Fibroblast of skin of abdomen (primary cell): Measurements from ENCODE around the gene MAST1.
"Not testable (repeated sequence)": the region's sequence is repeated elsewhere in the genome, so short reads cannot be mapped to it uniquely, and the experiment has no call there.

ENCODE experiments used
- DNase-seq: peaks from one replicate; pipeline ENCODE4 v3.0.0-alpha.2; 2013

The MAST1 gene

DNA sequence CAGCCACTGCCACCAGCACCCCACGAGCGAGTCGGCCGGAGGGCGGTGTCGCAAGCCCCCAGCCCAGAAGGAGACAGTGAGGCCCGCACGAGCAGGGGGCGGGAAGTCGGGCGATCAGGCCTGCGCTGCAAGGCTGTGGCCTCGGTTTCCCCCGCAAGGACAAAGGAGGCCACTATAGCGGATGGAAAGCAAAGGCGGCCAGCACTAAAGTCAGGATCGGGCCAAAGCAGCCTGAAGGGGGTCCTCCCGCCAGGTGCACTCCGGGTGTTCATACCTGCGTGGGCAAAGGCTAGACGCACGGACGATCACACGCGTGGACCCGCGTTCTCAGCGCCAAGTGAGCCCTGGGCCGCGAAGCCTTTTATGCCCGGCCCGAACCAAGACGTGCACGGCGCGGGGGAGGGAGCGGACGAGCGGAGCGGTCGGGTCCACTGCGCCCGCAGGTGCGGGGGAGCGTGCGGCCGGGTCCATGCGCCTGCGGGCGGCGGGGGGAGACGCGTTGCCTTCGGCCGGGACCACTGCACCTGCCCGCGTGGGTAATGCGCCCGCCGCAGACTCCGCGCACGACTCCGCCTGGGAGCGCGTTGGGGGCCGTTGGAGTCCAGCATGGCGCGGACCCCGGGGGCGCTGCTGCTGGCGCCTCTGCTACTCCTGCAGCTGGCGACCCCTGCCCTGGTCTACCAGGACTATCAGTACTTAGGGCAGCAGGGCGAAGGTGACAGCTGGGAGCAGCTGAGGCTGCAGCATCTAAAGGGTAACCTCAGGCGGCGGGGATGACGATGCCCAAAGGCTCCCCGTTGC is 36.6 kb upstream of the MAST1 start, which contains the start of the genes PRDX2 and THSD8:
Gene PRDX2, minus strand, starts transcription at position 335 of the 801 bp plus-strand sequence. CDS start 539 bp downstream, outside the sequence.
Gene THSD8, plus strand, starts transcription at position 604 of the 801 bp plus-strand sequence. Its CDS starts 3 bp downstream, at position 607.
- DNase-seq, result peak; percentile 71

- DNase-seq, result no peak
These were observed 35.8 kb upstream of the MAST1 start for GRCh38 chr19:12802267-12803106.

- DNase-seq, result no peak
These were observed 34.3 kb upstream of the MAST1 start for GRCh38 chr19:12804051-12804450.

DNA sequence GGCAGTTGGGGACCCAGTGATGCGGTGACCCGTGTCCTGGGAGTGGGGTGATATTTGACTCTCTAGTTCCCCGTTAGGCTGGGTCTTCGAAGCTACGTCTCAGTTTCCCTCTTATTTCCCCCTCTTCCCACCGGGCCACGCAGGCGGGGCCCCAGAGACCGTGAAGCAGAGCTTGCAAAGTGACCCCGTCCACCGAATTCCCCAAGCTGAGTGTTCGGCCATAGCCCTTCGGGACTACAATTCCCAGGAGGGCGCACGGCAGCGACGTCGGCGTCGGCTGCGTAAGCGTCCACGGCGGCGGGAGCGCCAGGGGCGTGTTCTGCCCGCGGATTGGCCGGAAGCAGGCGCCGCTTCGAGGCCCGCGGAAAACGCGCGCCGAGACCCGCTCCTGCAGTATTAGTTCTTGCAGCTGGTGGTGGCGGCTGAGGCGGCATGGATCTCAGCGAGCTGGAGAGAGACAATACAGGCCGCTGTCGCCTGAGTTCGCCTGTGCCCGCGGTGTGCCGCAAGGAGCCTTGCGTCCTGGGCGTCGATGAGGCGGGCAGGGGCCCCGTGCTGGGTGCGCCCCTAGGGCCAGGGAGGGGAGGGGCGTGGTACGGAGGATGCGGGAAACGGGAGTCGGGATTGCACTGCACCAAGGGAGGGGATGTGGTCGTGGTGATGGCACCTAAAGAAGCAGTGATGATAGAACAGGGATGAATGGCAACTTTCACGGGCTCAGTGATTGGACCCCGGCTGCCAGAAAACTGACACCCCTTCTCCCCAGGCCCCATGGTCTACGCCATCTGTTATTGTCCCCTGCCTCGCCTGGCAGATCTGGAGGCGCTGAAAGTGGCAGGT is 31.9 kb upstream of the MAST1 start, which contains the start of gene RNASEH2A:
Gene RNASEH2A, plus strand, starts transcription at position 343 of the 840 bp plus-strand sequence. Its CDS starts 90 bp downstream, at position 433.
- DNase-seq, result peak; percentile 88

DNA sequence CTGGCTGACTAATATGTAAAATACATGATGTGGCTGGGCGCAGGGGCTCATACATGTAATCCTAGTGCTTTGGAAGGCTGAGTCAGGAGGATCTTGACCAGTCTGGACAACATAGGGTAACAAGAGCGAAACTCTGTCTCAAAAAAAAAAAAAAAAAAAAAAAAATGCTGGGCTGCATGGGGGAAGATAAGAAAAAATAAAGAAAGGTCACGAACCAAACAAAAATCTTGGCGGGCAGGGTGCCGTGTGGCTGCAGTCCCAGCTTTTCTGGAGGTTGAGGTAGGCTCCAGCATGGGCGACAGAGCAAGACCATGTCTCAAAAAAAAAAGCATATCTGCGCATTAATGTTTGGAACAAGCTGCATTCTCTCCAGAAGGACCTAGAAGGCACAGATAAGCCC is 23.2 kb upstream of the MAST1 start:
- no peak for DNase-seq

GRCh38 chr19:12817188-12817587 is 21.1 kb upstream of the MAST1 start:
- DNase-seq, result not testable (repeated sequence)

DNA sequence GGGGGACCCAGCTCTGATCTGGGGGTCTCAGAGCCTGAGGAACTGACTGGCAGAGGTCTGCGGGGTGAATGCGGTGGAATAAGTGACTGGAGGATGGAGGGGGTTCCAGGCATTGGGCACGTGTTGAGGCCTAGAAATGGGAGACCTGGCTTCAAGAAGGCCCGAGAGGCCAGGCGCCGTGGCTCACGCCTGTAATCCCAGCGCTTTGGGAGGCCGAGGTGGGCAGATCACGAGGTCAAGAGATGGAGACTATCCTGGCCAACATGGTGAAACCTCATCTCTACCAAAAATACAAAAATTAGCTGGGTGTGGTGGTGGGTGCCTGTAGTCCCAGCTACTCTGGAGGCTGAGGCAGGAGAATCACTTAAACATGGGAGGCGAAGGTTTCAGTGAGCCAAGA is 20.5 kb upstream of the MAST1 start:
- not testable (repeated sequence) for DNase-seq

DNA sequence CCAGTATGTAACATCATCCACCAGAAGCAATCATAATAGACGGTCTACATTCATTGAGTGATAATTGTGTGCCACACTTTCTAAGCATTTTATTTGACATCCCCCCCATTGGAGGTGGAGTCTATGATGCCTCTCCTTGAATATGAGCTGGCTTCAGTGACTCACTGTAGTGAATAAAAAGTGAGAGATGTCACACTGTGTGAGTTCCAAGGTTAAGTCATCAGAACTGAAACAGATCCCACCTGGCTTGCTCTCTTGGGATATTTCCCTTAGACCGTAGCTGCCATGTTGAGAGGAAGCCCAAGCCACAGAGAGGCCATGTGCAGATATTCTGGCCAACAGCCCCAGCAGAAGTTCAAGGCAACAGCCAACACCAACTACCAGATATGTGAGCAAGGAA is 16.6 kb upstream of the MAST1 start:
- DNase-seq, result no peak

- no peak for DNase-seq
These were observed 12.8 kb upstream of the MAST1 start for GRCh38 chr19:12825254-12826131.

DNA sequence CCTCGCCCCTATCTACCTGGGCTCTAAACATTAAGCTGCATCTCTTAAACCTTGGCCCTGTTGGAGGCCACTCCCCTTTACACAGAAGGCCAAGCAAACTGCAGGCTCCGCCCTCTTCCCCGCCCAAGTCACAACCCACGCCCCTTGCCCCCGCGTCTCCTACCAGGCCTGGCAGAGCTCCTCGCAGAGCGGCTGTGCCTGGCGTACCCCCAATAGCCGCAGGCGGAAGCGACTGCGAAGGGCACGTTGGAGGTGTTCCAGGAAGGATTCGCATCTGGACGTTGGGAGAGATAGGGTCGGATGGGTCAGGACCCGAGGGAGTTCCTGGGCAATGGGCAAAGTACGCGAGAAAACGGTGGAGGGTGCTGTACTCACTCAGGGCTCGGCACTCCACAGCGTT is 9.8 kb upstream of the MAST1 start:
- no peak for DNase-seq

GRCh38 chr19:12833418-12833737 is 4.9 kb upstream of the MAST1 start:
- no peak for DNase-seq

DNA sequence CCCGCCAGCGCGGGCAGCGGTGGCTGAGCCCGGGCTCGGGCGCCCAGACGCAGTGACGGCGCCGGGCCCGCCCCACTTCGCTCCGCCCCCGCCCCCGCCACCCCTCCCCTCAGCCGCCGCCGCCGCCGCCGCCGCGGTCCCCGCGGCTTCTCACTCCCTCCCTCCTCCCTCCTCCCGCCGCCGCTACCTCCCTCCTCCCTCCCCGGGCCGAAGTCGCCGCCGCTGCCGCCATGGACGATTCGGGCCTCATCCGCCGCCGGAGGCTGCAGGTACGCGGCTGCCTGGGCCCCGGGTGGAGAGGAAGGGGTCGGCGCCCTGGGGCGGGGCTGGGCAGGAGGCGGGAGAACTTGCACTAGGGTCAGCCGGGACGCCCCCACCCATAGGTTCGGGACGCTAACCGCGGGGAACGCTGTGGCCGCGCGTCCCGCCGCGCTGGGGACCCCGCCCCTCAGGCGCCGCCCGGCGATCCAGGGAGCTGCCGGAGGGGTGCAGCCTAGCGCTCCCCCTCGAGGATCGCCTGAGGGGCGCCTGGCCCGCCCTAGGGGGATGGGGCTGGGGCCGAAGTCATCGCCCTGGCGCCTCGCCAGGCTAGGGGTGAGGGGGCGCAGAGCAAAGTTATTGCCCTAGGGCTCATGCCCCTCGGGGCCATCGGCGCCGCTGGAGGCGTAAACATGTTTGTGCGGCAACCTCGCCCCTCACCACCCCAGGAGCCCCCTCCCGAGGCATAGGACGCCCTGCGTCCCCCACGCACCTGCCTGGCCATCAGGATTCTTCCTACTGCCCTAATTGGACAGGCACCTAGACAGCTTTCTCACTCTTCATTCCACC is 4.4 kb upstream of the MAST1 start:
- DNase-seq, result no peak

DNA sequence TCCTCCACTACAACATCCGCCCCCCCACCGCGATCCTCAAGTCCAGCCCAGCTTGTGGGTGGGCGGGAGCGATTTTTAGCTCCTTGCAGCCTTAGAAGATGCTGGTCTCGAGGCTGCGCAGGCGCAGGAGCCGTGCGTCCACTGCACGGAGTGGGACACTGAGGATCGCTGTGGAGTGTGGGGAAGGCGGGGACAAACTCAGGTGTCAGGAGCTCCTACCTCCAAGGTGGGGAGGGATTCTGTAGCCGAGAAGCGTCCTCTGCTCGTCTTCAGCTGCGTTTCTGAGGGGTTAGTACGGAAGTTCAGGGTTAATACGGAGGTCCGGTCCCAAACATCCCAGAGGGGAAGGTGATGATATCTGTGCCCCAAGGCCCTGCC is 3.8 kb upstream of the MAST1 start, which contains the start of gene RTBDN:
Gene RTBDN, minus strand, starts transcription at position 14 of the 378 bp plus-strand sequence. CDS start 4,600 bp downstream, outside the sequence.
- no peak for DNase-seq

DNA sequence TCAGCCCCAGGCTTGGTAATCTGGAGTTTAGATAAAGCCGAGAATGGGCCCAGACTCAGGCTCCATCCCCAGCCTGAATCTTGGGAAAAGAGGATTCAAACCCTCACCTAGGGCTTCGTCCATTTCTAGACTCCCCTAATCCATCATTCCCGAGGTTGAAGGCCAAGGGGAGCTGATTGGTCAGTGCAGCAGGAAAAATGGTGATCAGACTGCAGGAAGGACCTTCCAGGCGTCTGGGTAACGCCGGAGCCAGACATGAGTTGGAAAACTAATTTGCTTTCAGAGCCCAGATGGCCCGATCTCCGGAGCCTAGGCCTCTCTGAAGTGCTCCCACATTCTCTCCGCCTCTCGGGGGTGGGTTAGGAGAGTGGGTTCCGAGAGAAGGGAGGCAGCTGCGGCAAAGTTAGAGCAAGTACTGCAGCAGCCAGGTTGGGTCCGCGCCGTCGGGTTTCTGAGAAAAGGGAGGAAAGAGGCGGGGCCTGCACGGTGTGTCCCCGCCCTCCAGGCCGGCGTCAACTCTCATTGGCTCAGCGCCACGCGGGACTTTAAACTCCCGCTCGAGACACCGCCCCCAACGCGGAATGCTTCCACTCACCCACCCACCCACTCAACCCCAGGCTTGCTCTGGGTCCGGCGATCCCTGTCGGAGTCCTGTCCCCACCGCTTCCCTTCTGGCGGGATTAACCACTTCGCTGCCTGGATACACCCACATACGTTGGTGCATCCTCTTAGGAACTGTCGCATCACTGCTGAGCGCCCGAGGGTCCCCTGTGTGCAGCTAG is 3.1 kb upstream of the MAST1 start:
- DNase-seq, result no peak

GRCh38 chr19:12836529-12836863 is 1.8 kb upstream of the MAST1 start:
- DNase-seq, result no peak

GRCh38 chr19:12837225-12837624 is 1.1 kb upstream of the MAST1 start:
- no peak for DNase-seq

- DNase-seq, result no peak
These were observed 806 bp downstream of the MAST1 start for GRCh38 chr19:12838886-12839756.
